SH-SY5Y (cell line): ENCODE data around the gene LANCL3.

Experiments used
- GATA2 ChIP-seq: IDR thresholded peaks from 2 replicates; pipeline ENCODE4 v1.6.1; 2011; ENCODE audit warnings: mild to moderate bottlenecking, low read depth, low read length
- GATA3 ChIP-seq: IDR thresholded peaks from 2 replicates; pipeline ENCODE4 v1.6.1; 2011; ENCODE audit warnings: low read depth, mild to moderate bottlenecking, low read length, moderate library complexity

The LANCL3 gene

DNA sequence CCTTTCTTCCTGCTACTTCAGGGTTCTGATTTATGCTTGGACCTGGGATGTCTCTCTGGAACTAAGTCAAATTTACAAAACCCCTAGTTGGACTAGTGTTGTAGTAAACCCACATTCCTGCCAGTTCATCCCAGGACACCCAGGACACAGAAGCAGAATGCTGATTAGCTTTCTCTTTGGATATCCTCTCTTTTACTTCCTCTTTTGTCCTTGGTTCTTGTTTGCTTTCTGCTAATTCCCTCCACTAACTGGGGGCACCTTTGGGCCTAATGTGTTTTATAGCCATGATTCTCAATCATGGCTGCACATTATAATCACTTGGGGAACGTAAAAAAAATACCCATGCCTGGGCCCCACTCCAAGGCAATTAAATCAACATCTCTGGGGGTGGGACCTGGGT is 42.5 kb downstream of the LANCL3 start:
- TF ChIP-seq GATA2 (no peak), GATA3 (no peak)

DNA sequence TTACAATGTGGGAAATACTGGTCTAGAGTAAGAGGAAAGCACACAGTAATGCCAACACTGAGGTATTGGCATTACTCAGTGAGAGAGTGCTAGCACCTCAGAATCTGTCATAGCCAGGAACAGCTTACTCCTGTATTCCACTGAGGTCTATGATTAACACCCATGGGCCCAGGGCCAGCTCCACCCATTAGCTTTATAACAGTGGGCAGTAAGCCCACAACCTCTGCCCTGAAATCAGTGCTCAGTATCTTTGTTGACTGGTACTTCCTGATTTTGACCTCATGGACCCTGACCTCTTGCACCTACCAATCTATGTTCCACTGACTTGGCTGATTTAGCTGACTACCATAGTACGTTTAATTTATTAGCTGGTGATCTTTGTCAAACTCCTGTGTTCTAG is 56.1 kb downstream of the LANCL3 start:
- TF ChIP-seq GATA2 (no peak), GATA3 (no peak)

- no peak for TF ChIP-seq GATA3
- no peak for TF ChIP-seq GATA2
These were observed 66.6 kb downstream of the LANCL3 start for GRCh38 chrX:37638047-37638446.

GRCh38 chrX:37640142-37640541 is 68.7 kb downstream of the LANCL3 start:
- TF ChIP-seq GATA2: no peak
- no peak for TF ChIP-seq GATA3

GRCh38 chrX:37641859-37642258 is 70.4 kb downstream of the LANCL3 start:
- TF ChIP-seq GATA2 (no peak), GATA3 (no peak)

DNA sequence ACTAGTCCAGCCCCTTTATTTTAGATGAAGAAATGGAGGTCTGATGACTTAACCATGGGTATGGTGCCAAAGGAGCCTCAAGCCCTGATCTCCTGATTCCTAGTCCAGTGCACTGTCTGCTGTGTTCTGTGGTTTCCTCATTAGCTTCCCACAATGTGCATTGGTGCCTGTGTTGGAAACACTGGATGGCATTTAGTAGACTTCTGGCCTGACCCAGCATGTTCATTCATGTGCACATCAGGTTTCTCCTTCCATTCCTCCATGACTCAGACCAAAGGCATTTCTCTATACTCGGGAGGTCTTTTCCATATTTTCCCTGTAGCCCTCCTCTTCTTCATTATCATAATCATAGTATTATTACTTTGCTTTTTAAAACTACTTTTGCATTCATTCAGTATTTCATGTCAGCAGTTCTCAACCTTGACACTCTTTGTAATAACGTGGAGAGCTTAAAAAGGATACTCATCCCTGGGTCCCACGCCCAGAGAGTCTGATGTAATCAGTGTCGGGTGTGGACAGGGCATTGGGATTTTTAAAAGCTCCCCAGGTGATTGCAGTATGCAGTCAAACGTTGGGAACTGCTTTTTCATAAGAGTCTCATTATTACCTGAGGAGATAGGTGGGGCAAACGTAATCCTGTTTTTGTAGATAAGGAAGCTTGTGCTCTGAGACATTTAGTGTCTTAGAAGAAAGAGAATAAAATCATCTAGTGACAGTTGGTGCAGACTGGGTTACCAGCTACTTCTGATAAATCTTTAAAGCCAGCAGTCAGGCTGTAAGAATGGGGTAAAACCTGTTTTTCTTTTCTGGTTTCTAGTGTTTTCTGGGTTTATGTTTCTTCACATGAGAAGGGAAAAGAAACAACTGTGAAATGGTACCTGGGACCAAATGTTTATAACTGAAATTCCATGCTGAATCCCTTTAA is 73.2 kb downstream of the LANCL3 start:
- no peak for TF ChIP-seq GATA2
- TF ChIP-seq GATA3: no peak

- TF ChIP-seq GATA3: no peak
- no peak for TF ChIP-seq GATA2
These were observed 74.8 kb downstream of the LANCL3 start for GRCh38 chrX:37646254-37646653.

GRCh38 chrX:37651921-37652452 is 80.5 kb downstream of the LANCL3 start:
- TF ChIP-seq GATA3 (no peak), GATA2 (no peak)

DNA sequence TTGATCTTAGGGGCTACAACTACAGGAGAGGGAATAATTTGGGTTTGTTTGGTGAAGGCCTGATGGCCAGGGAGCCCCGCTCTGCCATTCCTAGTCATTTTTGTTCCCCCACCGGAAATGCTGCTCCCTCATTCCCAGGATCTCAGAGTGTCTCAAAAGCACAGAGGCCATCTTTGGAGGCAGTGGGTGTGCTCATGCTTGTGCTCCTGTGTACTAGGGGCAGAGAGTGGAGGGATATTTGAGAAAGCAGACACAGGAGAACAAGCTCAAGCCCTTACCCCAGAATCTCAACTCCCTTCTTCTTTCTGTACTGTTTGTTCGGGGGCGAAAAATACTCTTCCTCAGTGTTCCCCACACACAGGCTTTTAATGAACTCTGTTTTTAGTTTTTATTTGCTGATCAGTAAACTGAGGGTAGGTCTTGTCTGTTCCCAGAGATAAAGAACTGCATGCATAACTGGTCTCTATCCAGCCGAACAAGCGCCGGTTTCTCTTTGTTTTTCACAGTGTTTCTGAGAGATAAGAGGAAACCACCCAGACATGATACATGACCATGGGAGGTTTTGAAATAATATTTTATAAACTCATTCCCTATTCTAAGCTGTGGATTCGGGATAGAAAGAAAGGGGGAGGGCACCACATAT is 81.2 kb downstream of the LANCL3 start:
- TF ChIP-seq GATA2 (no peak), GATA3 (no peak)

DNA sequence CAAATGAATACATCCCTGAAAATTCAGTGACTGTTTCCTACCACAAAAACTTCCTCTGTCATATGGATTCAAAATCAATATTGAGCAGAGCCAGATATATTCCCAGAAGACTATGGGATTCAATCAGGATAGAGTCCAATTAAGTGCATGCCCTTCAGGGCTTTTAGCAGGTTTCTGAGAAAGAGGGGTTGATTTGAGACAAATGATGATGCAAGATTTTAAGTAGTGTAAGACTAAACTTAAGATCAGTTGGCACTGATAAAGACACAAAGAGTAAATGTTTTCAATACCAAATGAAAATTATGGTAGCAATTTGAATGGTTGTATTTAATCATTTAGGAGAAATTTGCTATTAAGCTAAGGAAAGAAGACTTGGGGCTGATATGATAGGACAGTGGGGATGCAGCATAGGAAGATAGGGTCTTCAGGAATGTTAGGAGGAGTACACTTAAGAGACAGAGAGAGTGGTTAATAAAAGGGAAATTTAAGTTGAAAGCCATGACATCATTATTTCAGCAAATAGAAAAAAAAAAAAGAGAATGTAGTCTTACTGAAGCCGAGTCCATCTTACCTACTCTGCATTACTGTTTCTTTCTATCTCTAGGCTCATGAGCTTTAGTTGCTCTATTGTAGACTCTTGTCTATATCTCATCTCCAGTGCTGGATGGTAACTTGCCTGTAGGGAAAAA is 82.1 kb downstream of the LANCL3 start:
- TF ChIP-seq GATA2: no peak
- TF ChIP-seq GATA3: no peak

DNA sequence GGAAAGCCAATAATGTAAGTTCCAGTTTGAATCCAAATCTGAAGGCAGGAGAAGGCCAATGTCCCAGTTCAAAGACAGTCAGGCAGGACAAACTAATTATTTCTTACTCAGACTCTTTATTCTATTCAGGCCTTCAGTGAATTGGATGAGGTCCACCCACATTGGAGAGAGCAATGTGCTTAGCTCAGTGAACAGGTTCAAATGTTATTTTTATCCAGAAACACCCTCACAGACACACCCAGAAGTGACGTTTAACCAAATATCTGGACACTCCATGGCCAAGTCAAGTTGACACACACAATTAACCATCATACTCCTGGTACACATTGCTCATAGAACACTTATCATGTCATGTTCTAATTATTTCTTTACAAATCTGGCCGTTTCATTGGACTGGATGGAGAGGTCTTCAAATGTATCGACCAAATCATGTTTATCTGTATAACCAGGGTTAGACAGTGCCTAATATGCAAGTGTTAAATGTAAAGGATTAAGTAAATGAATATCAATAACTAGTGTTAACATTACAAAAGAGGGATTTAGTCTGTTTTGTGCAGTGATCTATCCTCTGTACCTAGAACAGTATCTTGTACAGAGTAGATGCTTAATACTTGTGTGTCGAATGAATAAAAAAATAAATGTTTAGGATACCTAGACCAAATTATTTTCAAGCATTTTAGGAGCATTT is 87.0 kb downstream of the LANCL3 start:
- TF ChIP-seq GATA3 (no peak), GATA2 (no peak)

DNA sequence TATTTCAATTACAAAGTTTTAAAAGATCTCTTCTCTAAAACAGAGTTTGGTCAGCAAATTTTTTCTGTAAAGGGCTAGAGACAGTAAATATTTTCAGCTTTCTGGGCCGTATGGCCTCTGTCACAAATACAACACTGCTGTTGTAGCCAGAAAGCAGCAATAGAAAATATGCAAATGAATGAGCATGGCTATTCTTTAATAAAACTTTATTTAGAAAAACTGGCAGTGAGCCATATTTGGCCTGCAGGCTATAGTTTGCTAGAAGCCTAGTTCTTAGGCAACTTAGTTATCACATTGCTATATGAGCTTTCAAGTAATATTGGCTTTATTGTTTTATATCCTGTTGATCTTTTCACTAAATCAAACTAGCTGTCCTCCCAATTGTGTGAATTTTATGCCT is 87.6 kb downstream of the LANCL3 start:
- TF ChIP-seq GATA2 (no peak), GATA3 (no peak)

GRCh38 chrX:37662181-37662580 is 90.7 kb downstream of the LANCL3 start:
- TF ChIP-seq GATA2 (no peak), GATA3 (no peak)

DNA sequence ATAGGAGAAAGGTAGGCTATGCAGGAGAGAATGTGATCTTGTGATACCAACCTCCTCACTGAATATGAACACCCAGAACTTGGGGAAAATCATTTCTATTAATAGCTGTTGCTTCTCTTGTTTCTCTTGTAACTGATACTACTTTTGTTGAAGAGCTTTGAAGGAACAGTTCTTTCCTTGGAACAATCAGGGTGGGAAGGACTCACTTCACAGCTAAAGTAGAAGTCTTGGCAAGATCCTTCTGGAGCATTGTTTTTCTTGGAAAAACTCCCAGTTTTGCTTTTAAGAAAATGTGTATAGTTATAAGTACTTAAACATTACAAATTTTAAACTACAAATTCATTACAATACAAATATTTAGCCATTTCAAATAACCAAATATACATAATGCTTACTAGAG is 95.1 kb downstream of the LANCL3 start:
- no peak for TF ChIP-seq GATA3
- no peak for TF ChIP-seq GATA2

GRCh38 chrX:37667141-37667540 is 95.7 kb downstream of the LANCL3 start:
- TF ChIP-seq GATA2 (no peak), GATA3 (no peak)
